ENCODE measurements around the gene SMKR1.
"Not testable (repeated sequence)": the region's sequence is repeated elsewhere in the genome, so short reads cannot be mapped to it uniquely, and the experiment has no call there.

Gene SMKR1

DNA sequence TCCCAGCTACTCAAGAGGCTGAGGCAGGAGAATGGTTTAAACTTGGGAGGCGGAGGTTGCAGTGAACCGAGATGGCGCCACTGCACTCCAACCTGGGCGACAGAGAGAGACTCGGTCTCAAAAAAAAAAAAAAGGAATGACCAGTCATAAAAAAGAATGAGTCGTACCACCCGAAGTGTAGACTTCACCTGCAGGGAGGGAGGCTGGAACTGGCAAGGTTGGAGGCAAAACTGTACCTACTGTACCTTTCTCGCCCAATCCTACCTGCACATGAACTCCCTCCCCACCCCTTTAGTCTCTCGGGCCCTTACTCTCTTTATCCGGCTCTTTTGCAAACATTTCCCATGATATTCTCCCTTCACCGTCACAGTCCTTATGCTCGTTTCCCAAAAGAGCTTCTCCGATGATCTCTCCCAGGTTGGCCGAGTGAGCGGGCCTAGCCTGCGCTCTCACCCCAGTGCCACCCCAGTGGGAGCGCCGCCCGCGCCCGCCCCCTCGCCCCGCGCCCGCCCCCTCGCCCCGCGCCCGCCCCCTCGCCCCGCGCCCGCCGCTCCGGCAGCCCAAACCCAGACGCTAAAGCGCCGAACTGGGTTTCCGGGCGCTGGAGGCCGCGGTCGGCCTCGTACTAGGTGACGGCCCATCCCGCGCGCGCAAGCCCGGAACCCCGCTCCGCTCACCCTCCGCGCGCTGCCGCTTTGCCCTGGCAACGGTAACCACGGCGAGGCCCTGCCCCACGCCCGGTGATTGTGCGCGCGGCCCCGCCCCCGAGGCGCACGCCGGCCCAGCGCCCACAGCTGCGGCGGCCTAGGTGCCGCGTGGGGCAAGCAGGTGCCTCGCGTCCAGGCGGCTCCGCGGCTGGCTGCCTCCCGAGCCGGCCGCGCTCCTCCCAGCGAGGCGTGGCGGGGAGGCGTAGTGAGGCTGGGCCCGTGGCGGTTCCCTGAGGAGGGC is at the start of gene SMKR1:
TSS of gene SMKR1 (plus strand) at position 772 of the 948 bp plus-strand sequence. CDS start 294 bp downstream, outside the sequence.
- peak; percentile 79 to 83 for DNase-seq

DNA sequence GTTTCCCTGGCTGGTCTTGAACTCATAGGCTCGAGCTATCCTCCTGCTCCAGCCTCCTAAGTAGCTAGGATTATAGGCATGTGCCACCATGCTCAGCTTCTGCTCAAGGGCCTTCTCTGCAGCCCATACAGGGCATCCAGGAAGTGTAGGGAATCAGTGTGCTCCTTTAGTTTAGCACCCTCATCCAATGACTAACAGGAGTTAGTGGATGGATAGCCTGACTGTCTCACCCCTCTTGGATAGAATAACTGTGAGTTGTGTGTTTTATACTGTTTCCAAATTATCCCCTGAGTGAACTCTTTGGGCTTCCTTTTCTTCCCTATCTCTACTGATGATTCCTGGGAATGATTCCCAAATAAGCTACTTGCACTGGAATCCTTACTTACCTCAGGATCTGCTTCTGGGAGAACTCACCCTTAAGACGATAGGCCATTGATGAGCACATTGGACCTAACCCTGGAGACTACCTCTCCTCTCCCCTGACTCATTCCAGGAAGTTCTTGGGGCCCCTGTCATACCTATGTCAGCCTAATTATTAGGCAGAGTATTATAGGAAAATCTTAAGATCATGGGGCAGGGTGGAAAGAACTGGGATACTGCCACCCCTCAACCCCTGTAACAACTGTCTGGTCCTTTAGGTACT is 49.6 kb upstream of the SMKR1 start:
- DNase-seq, result no peak

DNA sequence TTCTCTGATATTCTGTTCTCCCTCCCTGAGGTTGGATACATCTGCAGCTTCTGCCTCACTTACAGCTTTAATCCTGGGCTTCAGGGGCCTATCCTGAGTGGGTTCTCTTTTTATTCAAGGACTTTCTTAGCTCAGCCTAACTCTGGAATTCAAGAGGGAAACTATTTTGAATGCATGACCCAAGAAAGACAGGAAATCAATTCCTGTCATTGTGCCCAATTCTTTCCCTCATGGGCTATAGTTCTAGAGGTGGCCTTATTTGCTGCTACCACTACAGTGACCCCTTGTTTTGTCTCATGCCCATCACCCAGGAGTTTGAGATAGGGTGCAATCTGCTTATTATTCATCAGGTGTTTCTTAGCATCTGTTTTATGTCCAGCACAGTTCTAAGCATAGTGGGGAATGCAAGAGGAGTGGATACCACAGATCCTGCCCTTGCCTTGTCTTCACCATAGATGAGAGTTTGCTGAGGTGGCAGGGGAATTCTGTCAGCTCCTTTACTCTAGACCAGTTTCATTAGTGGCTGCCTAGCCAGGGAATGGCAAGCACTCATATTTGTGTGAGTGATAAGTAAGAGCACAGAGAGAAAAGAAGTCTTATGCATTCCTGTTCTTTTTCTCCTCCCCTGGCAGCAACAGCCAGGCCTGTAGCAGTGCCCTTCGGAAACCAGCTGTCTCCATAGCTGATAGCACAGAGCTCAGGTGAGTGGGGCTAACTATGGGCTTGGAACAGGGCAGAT is 48.7 kb upstream of the SMKR1 start:
- no peak for DNase-seq

DNA sequence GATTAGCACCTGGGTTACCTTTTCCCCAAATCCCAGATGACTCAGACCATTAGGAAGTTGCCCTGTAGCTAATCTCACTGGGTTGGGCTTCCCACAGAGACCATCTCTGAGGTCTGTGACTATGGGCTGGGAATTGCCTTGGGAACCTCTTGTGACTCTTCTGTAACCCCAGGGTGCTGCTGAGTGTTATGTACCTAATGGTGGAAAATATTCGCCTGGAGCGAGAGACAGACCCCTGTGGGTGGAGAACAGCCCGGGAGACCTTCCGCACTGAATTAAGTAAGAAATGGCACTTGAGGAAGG is 48.1 kb upstream of the SMKR1 start:
- no peak for DNase-seq

DNA sequence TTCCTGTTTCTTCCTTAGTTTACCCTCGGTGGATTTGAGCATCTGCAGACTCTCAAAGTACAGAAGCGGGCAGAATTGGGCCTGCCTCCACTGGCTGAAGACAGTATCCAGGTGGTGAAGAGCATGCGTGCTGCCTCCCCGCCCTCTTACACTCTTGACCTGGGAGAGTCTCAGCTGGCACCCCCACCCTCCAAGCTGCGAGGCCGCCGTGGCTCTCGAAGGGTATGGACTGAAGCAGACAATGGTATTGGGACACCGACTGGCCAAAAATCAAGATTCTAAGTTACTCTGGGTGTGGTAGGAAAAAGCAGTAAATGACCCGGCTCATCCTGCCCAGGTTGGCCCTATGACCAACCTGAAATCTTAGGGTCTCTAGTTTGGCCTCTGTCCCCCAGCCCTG is 45.9 kb upstream of the SMKR1 start:
- no peak for DNase-seq

DNA sequence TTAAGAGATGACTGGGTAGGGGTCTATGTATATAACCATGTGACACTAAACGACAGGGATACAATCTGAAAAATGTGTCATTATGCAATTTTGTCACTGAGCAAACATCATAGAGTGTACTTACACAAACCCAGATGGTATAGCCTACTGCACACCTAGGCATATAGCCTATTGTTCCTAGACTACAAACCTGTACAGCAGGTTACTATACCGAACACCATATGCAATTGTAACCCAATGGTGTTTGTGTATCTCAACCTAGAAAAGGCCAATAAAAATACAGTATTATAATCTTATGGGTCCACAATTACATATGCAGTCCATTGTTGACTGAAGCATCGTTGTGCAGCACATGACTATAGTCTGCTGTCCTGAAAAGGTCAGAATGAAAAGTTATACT is 45.2 kb upstream of the SMKR1 start:
- DNase-seq, result no peak

DNA sequence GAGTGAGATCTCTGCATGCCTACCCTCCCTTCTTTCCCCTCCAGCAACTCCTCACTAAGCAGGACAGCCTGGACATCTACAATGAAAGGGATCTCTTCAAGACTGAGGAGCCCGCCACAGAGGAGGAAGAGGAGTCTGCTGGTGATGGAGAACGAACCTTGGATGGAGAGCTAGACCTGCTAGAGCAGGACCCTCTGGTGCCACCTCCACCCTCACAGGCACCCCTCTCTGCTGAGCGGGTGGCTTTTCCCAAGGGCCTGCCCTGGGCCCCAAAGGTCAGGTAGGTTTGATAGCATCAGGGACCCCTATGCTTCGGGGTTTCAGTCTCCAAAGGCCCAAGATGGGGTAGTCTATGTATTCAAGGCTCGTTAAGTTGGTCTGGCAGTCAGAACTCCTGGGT is 44.2 kb upstream of the SMKR1 start:
- DNase-seq, result no peak

DNA sequence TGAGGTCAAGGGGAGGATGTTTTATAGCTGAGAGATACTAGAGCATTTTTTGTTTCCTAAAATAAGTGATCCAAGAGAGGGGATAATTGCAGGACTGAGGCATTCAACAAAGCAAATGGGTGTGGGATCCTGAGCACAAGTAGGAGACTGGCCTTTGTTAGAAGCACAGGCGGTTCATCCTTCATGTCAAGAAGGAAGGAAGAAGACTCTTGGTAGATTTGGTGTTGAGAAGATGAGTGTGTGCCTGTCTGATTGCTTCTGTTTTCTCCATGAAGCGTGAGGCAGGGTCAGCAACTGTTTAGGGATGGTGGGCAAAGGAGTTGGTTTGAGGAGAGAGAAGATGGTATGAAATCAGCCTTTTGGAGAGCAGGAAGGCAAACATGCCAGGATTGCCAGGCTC is 40.5 kb upstream of the SMKR1 start:
- DNase-seq, result no peak

DNA sequence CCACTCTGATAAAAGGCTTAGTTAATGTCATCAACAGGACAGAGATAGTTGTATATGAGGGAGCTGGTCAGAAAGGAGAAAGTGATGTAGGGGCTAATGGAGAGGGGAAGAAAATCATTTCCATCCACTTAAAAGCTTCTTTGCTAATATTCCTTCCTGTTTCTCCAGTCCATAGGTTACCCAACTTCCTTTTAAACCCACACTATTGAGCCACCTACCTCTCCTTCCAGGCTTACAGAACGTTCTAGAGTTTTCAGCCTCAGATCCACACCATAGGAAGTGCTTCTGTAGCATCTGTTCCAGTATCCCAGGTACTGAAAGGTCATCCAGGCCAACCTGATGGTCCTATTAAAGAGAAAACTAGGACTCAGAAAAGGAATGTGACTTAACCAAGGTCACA is 39.9 kb upstream of the SMKR1 start:
- DNase-seq, result no peak

DNA sequence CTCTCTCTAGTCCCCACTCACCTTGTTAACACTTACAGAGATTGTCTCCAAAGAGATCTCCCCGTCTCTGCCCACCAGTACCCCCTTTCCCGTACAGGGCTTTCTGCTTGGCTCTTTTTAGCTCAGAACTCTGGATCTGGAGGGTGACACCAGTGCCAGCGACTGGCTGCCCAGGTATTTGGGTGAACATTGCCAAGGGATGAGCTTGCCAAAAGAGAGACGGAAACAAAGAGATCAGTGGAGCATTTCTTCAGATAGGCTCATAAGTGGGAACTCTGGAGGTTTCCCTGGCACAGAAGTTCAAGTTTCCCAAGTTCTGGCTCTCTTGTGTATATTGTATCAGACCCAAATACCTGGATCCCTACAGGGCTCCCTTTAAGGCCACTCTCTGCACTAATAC is 38.1 kb upstream of the SMKR1 start:
- no peak for DNase-seq

DNA sequence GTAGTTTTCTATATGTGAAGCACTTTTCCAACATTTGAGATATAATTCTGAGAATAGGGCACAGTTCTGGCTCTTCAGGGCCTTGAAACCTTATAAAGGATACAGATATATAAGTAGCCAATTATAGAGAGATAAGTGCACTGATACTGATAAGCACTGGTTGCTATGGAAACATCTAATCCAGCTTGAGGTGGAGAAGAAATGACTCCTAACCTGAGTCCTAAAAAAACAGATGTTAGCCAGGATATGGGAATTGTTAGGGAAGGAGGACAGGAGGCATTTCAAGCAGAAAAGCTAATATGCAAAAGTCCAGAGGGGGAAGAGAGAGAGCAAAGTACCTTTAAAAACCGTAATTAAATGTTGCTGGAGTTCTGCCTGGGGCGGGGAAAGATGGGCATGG is 37.3 kb upstream of the SMKR1 start:
- DNase-seq, result no peak

DNA sequence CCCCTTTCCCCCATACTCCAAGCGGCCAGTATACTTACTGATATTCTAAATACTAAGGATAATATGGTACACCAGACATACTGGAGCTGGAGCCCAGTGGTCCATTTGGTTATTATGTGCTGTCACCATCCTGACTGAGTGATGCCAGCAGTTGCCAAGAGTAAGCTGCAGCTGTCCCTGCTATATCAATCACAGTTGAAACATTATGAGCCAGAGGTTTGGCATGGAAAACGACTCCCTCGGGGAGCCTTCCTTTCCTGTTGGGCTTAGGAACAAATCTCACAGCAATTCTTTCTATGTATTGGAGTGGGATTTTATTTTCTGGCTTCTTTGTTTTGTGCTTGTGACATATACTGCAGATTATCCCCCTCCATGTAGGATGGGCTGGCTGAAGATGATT is 35.5 kb upstream of the SMKR1 start:
- no peak for DNase-seq

DNA sequence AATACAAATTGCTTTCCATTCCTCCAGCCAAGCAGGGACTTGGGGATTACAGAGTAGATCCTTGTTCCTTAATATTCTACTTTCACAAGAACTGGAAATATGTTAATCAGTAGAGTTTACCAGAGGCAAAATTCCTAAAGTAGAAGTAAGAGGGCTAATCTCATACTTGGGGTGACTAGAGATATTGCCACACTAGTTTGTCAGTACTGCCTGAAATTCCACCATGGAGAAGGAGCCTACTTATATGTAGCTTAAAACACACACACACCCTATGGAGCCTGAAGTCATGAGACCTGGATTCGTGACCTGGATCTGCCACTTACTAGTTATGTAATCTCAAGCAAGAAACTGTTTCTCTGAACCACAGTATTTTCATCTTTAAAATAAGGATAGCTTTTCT is 34.2 kb upstream of the SMKR1 start:
- no peak for DNase-seq

DNA sequence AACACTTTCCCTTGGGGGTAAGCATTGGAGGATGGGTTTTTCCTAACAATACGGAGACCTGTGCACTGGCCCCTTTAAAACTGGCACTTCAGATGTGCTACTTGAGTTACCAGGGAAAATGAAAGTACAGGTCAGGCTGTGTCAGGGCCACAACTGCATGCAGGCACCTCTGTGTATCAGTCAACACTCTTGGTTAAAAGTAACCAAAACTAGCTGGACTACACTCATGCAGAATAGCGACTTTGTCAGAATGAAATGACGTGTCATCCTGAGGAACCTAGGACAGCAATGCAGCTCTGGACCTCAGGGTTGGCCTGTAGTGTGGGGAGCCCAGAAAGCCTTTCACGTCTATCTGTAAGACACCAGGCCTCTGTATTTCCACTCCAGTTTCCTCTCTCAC is 33.8 kb upstream of the SMKR1 start:
- no peak for DNase-seq

DNA sequence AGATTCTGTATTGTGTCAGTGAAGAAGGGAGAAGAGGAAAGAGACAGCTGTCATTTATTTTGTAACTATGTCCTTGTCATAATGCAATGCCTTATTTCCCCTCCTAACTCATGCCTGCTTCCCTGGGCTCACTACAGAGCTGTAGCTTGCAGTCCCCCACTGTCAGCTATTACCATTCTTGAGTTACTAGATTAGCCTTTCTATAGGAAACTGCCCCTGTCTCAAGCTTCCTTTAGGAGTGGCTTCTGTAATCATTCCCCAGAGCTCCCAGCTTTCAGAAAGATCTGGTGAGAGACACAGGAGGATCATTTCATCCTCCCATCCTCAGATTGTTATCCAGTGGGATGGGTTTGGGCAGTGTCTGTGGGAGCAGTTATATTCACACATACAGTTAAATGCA is 32.4 kb upstream of the SMKR1 start:
- no peak for DNase-seq

DNA sequence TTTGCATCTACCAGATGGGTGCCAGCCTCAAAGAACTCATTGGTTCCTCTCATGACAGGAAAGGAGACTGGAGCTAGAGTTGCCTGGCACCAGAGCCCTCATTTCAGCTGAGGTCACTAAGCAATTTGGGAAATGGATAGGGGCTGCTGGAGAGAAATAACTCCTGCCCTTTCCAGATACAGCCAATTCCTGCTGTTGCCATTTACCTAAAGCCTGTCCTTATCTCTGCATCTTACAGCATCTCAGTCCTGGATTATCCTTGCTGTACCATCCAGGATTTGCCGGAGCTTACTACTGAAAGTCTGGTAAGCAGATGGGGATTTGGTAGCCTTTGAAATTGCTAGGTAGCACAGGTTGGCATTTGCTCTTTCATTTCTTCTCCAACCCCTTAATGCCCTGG is 31.9 kb upstream of the SMKR1 start:
- no peak for DNase-seq

DNA sequence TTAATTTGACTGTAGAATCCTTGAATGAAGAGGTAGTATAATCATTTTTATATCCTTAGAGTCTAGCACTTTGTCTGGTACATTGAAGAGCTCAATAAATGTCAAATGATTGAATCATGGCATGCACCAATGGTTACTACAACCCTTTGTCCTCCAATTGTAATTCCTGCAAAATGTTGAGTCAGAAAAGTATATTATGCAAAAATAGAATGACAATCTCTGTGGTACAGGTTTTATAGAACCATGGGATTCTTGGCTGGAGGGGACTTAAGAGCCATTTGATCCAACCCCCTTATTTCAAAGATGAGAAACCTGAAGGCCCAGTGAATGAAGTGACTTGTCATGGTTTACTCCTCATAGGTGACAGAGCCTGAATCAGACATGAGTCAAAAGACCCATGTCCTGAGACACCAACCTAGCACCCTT is 30.9 kb upstream of the SMKR1 start:
- no peak for DNase-seq

DNA sequence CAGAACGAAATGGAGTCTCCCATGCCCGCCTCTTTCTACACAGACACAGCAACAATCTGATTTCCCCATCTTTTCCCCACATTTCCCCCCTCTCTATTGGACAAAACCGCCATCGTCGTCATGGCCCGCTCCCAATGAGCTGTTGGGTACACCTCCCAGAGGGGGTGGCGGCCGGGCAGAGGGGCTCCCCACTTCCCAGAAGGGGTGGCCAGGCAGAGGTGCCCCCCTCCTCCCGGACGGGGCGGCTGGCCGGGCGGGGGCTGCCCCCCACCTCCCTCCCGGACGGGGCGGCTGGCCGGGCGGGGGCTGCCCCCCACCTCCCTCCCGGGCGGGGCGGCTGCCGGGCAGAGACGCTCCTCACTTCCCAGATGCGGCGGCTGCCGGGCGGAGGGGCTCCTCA is 26.4 kb upstream of the SMKR1 start:
- not testable (repeated sequence) for DNase-seq

DNA sequence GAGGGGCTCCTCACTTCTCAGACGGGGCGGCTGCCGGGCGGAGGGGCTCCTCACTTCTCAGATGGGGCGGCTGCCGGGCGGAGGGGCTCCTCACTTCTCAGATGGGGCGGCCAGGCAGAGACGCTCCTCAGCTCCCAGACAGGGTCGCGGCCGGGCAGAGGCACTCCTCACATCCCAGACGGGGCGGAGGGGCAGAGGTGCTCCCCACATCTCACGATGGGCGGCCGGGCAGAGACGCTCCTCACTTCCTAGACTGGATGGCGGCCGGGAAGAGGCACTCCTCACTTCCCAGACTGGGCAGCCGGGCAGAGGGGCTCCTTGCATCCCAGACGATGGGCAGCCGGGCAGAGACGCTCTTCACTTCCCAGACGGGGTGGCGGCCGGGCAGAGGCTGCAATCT is 25.9 kb upstream of the SMKR1 start:
- DNase-seq, result not testable (repeated sequence)

DNA sequence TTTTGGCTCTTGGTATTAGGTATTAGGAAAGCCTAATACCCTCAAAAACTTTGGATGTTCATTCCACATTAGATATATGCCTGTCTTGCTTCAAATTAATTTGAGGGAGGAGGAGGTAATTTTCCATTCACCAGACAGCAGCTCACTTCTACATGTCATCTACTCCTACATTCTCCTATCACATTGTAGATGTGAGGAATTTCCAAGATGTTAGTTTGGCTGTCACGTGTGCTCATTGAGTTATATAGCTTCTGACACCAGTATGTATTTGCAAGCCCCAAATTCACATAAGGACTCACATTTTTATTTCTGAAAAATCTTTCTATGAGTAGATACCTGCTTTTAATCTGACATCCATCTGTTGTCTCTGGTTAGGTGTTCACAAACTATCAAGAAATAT is 22.5 kb upstream of the SMKR1 start:
- no peak for DNase-seq

DNA sequence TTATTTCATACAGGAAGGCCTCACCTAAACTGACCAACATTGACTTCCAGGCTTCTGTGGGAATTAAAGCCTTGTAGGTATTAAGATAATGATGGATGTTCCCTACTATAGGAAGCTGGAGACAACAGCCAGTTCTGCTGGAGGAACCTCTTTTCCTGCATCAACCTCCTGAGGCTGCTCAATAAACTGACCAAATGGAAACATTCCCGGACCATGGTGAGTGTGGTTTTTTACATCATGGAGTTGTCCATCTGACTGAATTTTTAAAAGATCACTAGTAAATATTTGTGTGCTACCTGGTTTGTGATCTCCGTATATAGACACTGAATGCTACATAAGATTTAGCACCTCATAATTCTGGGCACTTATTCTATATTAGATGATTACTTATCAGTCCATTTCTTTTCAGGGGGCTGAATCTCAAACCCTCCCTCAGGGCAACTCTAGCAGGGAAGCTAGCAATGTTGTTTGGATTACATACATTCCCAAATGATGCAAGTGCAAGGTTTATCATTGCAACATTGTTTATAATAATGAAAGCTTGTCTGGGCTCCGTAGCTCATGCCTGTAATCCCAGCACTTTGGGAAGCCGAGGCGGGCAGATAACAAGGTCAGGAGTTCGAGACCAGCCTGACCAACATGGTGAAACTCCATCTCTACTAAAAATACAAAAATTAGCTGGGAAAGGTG is 21.5 kb upstream of the SMKR1 start:
- no peak for DNase-seq

DNA sequence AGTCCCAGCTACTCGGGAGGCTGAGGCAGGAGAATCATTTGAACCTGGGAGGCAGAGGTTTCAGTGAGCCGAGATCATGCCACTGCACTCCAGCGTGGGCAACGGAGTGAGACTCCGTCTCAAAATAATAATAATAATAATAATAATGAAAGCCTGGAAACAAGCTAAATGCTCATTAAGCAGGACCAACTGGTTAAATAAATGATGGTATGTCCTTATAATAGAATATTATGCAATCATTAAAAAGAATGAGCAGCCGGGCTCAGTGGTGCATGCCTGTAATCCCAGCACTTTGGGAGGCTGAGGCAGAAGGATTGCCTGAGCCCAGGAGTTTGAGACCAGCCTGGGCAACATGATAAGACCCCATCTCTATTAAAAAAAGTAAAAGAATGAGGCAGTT is 21.0 kb upstream of the SMKR1 start:
- not testable (repeated sequence) for DNase-seq

DNA sequence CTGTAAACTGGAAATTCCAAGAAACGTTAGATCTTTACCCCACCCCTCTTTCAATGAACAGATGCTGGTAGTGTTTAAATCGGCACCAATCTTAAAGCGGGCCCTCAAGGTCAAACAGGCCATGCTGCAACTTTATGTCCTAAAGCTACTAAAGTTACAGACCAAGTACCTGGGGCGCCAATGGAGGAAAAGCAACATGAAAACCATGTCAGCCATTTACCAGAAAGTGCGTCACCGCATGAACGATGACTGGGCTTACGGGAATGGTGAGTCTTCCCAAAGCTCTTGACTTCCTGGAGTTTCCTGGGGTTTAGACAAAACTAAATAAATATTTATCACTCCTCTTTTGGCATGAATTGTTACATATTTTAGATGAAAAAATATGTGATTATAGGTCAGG is 19.6 kb upstream of the SMKR1 start:
- DNase-seq, result no peak

Measured in stimulated activated CD4-positive, alpha-beta T cell treated with anti-CD3 and anti-CD28 coated beads, Interleukin-2, amount 100 ng/mL, for 48 hours (primary cell).